SK-N-SH treated with all-trans-retinoic acid at 6 μM for 48 hours (cell line): ENCODE data around the gene PAPPA.

Experiments
- ATAC-seq: fragments of 200-7000 bp; cut with Tn5 transposase; 3 replicates; pipeline ENCODE4 v1.9.1; 2020; ENCODE audit warnings: mild to moderate bottlenecking, moderate library complexity
- ARNTL ChIP-seq: fragments of 450-650 bp; formaldehyde crosslinking; IDR thresholded peaks from 2 replicates; pipeline ENCODE4 v1.5.0; 2020; ENCODE audit warnings: low read depth, mild to moderate bottlenecking, moderate library complexity, borderline replicate concordance
- CSDC2 ChIP-seq: fragments of 250-450 bp; sonication (Bioruptor Pico); IDR thresholded peaks from 2 replicates; pipeline ENCODE4 v1.5.0; 2020; ENCODE audit warnings: mild to moderate bottlenecking, moderate library complexity
- ISL1 ChIP-seq: fragments of 250-450 bp; sonication (Bioruptor Pico); IDR thresholded peaks from 2 replicates; pipeline ENCODE4 v2.1.2; 2022; ENCODE audit warnings: mild to moderate bottlenecking, moderate library complexity
- OSR1 ChIP-seq: fragments of 250-450 bp; sonication (Bioruptor Pico); IDR thresholded peaks from 2 replicates; pipeline ENCODE4 v1.8.0; 2022; ENCODE audit warnings: moderate library complexity, mild to moderate bottlenecking, inconsistent platforms
- PPARA ChIP-seq: fragments of 250-450 bp; sonication (Bioruptor Pico); IDR thresholded peaks from 2 replicates; pipeline ENCODE4 v1.5.0; 2020; ENCODE audit warnings: mild to moderate bottlenecking, borderline replicate concordance
- RARB ChIP-seq: fragments of 250-450 bp; sonication (Bioruptor Pico); IDR thresholded peaks from 2 replicates; pipeline ENCODE4 v1.8.0; 2021; ENCODE audit warnings: mild to moderate bottlenecking, moderate library complexity
- SNAI2 ChIP-seq: fragments of 250-450 bp; sonication (Bioruptor Pico); IDR thresholded peaks from 2 replicates; pipeline ENCODE4 v1.5.0; 2020; ENCODE audit warnings: mild to moderate bottlenecking, moderate library complexity
- TCF4 ChIP-seq: fragments of 250-450 bp; sonication (Bioruptor Pico); IDR thresholded peaks from 2 replicates; pipeline ENCODE4 v1.8.0; 2021; ENCODE audit warnings: mild to moderate bottlenecking, moderate library complexity, borderline replicate concordance
- TOX ChIP-seq: fragments of 250-450 bp; sonication (Bioruptor Pico); IDR thresholded peaks from 2 replicates; pipeline ENCODE4 v1.8.0; 2021; ENCODE audit warnings: mild to moderate bottlenecking, moderate library complexity, borderline replicate concordance
- TSHZ2 ChIP-seq: fragments of 250-450 bp; sonication (Bioruptor Pico); IDR thresholded peaks from 2 replicates; pipeline ENCODE4 v1.5.0; 2020; ENCODE audit warnings: mild to moderate bottlenecking, moderate library complexity
- ZC3H10 ChIP-seq: fragments of 250-450 bp; sonication (Bioruptor Pico); IDR thresholded peaks from 2 replicates; pipeline ENCODE4 v1.5.1; 2021; ENCODE audit warnings: mild to moderate bottlenecking, moderate library complexity
- ZFP3 ChIP-seq: fragments of 250-450 bp; sonication (Bioruptor Pico); IDR thresholded peaks from 2 replicates; pipeline ENCODE4 v1.5.0; 2020; ENCODE audit warnings: mild to moderate bottlenecking, moderate library complexity
- ZNF565 ChIP-seq: fragments of 450-650 bp; formaldehyde crosslinking; conservative IDR thresholded peaks from 2 replicates; pipeline ENCODE4 v1.5.0; 2020; ENCODE audit warnings: low read depth, mild to moderate bottlenecking, moderate library complexity
- ZNF8 ChIP-seq: fragments of 450-650 bp; formaldehyde crosslinking; IDR thresholded peaks from 2 replicates; pipeline ENCODE4 v1.5.0; 2020; ENCODE audit warnings: mild to moderate bottlenecking, moderate library complexity
- TF ChIP-seq, protein P1 (sequence below): fragments of 250-450 bp; sonication (Bioruptor Pico); IDR thresholded peaks from 2 replicates; pipeline ENCODE4 v1.5.1; 2021; ENCODE audit warnings: mild to moderate bottlenecking, moderate library complexity
- TF ChIP-seq, protein P2 (sequence below): fragments of 250-450 bp; sonication (Bioruptor Pico); IDR thresholded peaks from 2 replicates; pipeline ENCODE4 v1.5.1; 2020; ENCODE audit warnings: low read depth, mild to moderate bottlenecking, moderate library complexity
- TF ChIP-seq, protein P3 (sequence below): fragments of 250-450 bp; sonication (Bioruptor Pico); IDR thresholded peaks from 2 replicates; pipeline ENCODE4 v1.8.0; 2020; ENCODE audit warnings: mild to moderate bottlenecking, moderate library complexity, borderline replicate concordance
- TF ChIP-seq, protein P4 (sequence below): fragments of 250-450 bp; sonication (Bioruptor Pico); IDR thresholded peaks from 2 replicates; pipeline ENCODE4 v1.8.0; 2021; ENCODE audit warnings: low read depth, mild to moderate bottlenecking, moderate library complexity, borderline replicate concordance

The PAPPA gene

DNA sequence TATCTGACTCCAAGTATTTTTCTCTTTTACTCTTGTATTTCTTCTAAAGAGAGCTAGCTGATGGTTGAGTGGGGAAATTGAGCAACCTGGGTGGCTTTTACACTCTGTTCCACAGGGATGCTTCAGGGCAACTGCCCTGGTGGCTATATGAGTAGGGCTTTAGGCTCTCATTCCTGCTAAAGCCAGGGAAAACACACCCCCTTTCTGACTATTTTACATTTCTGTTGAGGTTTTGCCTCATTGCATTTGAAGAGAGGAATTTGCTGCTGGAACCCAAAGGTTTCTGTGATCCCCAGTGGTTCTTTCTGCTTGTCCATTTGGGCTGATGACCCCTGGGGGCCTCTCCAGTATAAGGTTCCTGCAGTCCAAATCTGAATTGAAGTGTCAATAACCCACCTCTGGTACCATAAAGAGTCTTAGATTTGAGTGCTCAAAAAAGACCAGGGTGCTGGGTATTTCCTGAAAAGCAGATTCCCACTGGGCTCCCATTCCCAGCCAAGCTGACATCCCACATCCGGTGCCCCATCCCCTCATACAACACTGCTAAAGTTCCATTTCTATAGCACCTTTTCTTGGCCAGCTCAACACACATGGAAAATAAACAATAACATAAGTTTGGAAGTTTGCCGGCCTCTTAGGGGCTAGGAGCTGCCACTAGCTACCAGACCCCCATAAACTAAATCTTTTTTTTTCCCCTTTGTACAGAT is 59.5 kb downstream of the PAPPA start:
- no peak for ATAC-seq
- TF ChIP-seq, protein P1, sequence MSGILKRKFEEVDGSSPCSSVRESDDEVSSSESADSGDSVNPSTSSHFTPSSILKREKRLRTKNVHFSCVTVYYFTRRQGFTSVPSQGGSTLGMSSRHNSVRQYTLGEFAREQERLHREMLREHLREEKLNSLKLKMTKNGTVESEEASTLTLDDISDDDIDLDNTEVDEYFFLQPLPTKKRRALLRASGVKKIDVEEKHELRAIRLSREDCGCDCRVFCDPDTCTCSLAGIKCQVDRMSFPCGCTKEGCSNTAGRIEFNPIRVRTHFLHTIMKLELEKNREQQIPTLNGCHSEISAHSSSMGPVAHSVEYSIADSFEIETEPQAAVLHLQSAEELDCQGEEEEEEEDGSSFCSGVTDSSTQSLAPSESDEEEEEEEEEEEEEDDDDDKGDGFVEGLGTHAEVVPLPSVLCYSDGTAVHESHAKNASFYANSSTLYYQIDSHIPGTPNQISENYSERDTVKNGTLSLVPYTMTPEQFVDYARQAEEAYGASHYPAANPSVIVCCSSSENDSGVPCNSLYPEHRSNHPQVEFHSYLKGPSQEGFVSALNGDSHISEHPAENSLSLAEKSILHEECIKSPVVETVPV (CRISPR knock-in tag) = no peak
- TF ChIP-seq, protein P2, sequence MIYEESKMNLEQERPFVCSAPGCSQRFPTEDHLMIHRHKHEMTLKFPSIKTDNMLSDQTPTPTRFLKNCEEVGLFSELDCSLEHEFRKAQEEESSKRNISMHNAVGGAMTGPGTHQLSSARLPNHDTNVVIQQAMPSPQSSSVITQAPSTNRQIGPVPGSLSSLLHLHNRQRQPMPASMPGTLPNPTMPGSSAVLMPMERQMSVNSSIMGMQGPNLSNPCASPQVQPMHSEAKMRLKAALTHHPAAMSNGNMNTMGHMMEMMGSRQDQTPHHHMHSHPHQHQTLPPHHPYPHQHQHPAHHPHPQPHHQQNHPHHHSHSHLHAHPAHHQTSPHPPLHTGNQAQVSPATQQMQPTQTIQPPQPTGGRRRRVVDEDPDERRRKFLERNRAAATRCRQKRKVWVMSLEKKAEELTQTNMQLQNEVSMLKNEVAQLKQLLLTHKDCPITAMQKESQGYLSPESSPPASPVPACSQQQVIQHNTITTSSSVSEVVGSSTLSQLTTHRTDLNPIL (CRISPR knock-in tag) = no peak
- TF ChIP-seq ZFP3 (CRISPR knock-in tag) = no peak
- TF ChIP-seq OSR1 (CRISPR knock-in tag) = no peak
- TF ChIP-seq TOX (CRISPR knock-in tag) = no peak
- no peak for TF ChIP-seq ZNF565 (CRISPR knock-in tag)
- no peak for TF ChIP-seq ARNTL
- TF ChIP-seq PPARA = no peak
- TF ChIP-seq, protein P3, sequence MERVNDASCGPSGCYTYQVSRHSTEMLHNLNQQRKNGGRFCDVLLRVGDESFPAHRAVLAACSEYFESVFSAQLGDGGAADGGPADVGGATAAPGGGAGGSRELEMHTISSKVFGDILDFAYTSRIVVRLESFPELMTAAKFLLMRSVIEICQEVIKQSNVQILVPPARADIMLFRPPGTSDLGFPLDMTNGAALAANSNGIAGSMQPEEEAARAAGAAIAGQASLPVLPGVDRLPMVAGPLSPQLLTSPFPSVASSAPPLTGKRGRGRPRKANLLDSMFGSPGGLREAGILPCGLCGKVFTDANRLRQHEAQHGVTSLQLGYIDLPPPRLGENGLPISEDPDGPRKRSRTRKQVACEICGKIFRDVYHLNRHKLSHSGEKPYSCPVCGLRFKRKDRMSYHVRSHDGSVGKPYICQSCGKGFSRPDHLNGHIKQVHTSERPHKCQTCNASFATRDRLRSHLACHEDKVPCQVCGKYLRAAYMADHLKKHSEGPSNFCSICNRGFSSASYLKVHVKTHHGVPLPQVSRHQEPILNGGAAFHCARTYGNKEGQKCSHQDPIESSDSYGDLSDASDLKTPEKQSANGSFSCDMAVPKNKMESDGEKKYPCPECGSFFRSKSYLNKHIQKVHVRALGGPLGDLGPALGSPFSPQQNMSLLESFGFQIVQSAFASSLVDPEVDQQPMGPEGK (CRISPR knock-in tag) = no peak
- no peak for TF ChIP-seq SNAI2 (CRISPR knock-in tag)
- no peak for TF ChIP-seq CSDC2
- no peak for TF ChIP-seq ZC3H10 (CRISPR knock-in tag)
- TF ChIP-seq, protein P4, sequence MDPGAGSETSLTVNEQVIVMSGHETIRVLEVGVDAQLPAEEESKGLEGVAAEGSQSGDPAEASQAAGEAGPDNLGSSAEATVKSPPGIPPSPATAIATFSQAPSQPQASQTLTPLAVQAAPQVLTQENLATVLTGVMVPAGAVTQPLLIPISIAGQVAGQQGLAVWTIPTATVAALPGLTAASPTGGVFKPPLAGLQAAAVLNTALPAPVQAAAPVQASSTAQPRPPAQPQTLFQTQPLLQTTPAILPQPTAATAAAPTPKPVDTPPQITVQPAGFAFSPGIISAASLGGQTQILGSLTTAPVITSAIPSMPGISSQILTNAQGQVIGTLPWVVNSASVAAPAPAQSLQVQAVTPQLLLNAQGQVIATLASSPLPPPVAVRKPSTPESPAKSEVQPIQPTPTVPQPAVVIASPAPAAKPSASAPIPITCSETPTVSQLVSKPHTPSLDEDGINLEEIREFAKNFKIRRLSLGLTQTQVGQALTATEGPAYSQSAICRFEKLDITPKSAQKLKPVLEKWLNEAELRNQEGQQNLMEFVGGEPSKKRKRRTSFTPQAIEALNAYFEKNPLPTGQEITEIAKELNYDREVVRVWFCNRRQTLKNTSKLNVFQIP = no peak
- TF ChIP-seq, all 23 proteins: peak for 0

DNA sequence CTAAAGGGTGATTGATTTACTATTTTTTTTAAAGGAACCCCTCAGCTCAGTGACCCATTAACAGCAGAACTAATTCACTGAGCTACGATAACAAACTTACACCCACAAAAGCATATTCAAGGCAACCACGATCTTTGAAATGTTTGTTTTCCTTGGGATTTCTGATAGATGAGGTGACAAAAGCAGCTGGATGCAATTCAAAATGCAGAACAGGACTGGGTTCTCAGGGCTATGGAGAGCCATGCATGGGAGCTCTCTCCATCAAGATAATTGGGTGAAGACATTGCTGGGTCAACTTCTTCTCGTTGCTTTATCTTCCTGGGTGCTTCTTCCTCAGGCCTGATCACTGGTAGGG is 60.1 kb downstream of the PAPPA start:
- no peak for ATAC-seq

More for the DNA sequence above, 60.1 kb downstream of the PAPPA start:
- TF ChIP-seq TSHZ2 (CRISPR knock-in tag) = no peak
- no peak for TF ChIP-seq TCF4 (CRISPR knock-in tag)
- TF ChIP-seq ISL1 (CRISPR knock-in tag) = no peak
- no peak for TF ChIP-seq RARB (CRISPR knock-in tag)
- TF ChIP-seq, protein P4 = no peak
- TF ChIP-seq, protein P2 (CRISPR knock-in tag) = no peak
- TF ChIP-seq ZNF8 (CRISPR knock-in tag) = no peak
- no peak for TF ChIP-seq SNAI2 (CRISPR knock-in tag)
